ENCODE results near the gene G6PC1. TPM values are rescaled to one million over a fixed set of nuclear protein-coding genes. Genes with fewer than 3 reads are reported as not detected.
"Not testable (repeated sequence)": the region's sequence is repeated elsewhere in the genome, so short reads cannot be mapped to it uniquely, and the experiment has no call there.

The G6PC1 gene
- total RNA-seq, 1 donor from 2014 or later, result not detected

DNA sequence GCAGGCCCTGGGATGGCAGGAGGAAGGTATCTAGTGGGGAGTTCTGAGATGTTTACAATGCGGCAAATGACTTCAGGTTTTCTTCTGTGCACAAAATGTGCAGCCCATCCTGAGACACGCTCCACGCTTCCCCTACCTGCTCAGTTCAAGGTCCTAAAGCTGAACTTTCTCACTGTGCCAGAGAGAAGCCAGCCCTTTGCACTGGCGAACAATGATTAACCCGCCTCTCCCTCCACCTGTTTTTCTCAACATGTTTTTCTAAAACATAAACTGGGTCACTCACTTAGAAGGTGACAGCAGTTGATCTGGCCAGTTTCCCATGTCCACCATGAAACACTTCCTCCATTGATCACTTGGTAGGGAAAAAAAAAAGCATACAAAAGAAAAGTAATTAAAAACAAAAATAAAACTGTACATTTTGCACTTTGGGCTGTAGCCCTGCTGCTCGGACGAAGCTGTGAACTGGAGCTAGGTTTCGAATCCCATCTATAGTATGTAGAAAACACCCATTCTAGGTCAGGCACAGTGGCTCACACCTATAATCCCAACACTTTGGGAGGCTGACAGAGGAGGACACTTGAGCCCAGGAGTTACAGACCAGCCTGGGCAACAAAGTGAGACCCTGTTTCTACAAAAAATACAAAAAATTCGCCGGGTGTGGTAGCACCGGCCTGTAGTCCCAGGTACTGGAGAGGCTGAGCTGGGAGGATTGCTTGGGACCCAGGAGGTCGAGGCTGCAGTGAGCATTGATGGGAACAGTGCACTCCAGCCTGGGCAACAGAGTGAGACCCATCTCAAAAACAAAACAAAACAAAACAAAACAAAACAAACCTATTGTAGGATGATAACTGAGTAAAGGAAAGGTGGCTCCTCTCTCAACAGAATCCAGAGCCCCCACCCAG, 6.1 kb upstream of the G6PC1 start:
- no peak for ATAC-seq

DNA sequence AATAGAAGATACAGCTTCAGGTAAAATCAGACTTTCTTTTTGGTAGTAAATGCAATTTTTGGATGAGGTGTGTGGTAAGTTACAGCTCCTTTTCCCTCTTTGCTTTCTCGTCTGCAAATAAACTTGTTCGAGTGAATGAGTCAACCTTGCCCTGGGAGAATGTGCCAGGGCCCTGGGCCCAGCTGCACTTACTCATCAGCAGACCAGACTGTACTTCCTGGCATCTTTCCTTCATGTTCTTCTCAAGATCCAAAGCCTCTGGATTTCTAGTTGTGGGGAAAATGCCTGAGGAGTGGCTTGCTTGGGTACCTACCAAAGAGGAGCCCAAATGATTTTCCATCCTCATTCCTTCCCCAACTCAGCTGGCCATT, 5.4 kb upstream of the G6PC1 start:
- intact Hi-C loops (cut with micrococcal nuclease), result no loop called here
- ATAC-seq (peak; percentile 21), DNase-seq (peak; percentile 63)

More for the DNA sequence above, 6.1 kb upstream of the G6PC1 start:
- DNase-seq, result no peak
- intact Hi-C loops (cut with micrococcal nuclease), result no loop called here

DNA sequence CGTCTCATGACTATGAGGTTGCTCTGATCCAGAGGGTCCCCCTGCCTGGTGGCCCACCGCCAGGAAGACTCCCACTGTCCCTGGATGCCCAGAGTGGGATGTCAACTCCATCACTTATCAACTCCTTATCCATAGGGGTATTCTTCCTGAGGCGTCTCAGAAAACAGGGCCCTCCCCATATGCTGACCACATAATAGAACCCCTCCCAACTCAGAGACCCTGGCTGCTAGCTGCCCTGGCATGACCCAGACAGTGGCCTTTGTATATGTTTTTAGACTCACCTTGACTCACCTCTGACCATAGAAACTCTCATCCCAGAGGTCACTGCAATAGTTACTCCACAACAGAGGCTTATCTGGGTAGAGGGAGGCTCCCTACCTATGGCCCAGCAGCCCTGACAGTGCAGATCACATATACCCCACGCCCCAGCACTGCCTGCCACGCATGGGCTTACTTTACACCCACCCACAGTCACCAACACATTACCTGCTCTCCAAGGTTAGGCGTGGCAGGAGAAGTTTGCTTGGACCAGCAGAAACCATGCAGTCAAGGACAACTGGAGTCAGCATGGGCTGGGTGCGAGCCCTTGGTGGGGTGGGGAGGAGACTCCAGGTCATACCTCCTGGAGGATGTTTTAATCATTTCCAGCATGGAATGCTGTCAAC, 2.3 kb upstream of the G6PC1 start:
- no peak for ATAC-seq
- intact Hi-C loops (cut with micrococcal nuclease), result no loop called here
- DNase-seq, result no peak

DNA sequence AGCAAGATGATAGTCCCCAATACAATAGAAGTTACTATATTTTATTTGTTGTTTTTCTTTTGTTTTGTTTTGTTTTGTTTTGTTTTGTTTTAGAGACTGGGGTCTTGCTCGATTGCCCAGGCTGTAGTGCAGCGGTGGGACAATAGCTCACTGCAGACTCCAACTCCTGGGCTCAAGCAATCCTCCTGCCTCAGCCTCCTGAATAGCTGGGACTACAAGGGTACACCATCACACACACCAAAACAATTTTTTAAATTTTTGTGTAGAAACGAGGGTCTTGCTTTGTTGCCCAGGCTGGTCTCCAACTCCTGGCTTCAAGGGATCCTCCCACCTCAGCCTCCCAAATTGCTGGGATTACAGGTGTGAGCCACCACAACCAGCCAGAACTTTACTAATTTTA, 618 bp upstream of the G6PC1 start:
- DNase-seq; ATAC-seq; intact Hi-C loops (cut with micrococcal nuclease): not testable (repeated sequence)

DNA sequence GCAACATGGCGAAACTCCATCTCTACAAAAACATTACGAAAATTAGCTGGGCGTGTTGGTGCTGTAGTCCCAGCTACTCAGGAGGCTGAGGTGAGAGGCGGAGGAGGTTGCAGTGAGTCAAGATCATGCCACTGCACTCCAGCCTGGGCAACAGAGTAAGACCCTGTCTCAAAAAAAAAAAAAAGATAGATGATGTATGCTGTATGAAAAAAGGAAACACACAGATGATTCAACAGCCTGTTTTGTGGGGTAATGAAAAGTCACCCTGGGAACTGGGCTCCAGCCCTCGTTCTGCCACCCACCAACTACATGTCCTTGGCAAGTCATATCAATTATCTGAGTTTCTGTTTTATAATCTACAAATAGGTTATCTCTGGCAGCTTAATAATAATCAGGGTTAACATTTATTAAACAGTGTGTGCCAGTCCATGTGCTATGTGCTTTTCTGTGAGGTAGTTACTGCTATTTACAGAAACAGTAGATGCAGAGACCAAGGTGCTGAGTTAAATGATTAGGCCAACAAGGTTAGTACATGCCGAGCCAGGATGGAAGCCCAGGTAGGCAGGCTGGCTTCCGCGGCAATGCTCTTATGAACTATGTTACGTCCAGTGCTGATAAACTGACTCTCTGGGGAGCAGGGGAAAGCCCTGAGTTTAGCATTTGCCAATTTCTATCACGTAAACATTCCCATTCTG, 1.1 kb downstream of the G6PC1 start:
- no peak for ATAC-seq
- intact Hi-C loops (cut with micrococcal nuclease), result no loop called here
- DNase-seq, result no peak

DNA sequence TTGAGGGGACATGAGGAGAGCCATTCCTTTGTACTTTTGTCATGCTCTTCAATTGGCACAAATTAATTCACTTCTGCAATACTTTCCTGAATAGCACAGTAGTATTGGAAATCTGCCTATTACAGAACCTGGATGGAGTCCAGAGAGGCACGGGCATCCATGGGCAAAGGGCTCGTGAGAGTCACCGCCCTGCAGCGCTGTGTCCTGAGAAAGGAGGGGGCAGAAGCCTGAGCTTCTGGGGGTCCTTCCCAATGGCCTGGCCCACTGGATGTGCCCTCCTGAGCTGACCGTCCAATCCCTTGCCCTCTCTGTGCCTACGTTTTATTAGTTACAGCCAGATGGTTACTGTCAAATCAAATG, 3.5 kb downstream of the G6PC1 start:
- ATAC-seq (no peak), DNase-seq (no peak)
- intact Hi-C loops (cut with micrococcal nuclease), result no loop called here

DNA sequence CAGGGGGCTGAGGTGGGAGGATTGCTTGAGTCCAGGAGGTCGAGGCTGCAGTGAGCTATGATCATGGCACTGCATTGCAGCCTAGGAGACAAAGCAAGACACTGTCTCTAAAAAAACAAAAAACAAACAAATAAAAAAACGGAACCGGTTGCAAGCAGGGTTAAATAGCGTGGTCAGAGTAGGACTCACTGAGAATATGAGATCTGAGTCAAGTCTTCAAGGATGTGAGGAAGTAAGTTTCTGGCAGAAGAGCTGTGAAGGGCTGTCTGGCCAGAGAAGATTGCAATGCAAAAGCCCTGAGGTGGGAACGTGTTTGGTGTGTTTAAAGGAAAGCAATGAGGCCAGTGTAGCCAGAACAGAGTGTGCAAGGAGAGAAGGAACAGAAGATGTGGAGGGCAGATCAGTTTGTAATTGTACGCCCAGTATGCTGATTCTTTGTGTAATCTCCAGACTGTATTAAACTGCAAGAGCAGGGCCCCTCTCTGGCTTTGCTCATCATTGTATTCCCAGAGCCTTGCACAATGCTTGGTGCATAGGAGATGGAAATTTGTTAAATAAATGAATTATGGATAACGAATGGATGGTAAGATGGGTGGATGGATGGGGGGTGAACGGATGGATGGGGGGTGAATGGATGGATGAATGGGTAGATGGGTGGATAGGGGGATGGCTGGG, 6.3 kb downstream of the G6PC1 start:
- intact Hi-C loops (cut with micrococcal nuclease), result no loop called here
- DNase-seq (no peak), ATAC-seq (no peak)

DNA sequence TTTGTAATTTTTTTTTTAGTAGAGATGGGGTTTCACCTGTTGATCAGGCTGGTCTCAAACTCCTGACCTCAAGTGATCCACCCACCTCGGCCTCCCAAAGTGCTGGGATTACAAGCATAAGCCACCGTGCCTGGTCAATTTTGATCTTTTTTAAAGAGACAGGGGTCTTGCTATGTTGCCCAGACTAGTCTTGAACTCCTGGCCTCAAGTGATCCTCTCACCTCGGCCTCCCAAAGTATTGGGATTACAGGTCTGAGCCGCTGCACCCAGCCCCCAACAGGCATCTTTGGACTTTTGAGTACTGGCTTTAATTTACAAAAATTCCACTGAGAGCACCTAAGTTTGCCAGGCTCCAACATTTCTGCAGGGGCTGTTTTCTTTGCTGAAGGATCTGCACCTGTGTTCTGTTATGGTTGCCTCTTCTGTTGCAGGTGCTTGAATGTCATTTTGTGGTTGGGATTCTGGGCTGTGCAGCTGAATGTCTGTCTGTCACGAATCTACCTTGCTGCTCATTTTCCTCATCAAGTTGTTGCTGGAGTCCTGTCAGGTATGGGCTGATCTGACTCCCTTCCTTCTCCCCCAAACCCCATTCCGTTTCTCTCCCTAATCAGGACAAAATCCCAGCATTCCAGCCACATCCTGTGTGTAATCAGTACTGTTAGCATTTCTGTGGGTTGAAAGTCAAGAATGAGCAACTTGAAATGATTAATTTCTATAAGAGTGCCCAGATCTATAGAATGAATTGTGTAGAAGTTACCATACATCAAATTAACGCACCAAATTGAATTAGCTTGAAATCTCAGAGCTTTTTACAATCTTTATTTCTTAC, 8.5 kb downstream of the G6PC1 start:
- ATAC-seq (no peak), DNase-seq (no peak)
- intact Hi-C loops (cut with micrococcal nuclease), result no loop called here

DNA sequence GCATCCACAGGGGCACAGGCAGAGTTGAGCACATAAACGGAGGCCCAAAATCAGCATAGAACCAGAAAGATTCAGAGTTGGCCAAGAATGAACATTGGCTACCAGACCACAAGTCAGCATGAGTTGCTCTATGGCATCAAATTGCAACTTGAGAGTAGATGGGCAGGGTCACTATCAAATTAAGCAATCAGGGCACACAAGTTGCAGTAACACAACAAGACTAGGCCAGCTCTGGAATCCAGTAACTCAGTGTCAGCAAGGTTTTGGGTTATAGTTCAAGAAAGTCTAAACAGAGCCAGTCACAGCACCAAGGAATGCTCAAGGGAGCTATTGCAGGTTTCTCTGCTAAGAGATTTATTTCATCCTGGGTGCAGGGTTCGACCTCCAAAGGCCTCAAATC, 12.9 kb downstream of the G6PC1 start:
- ATAC-seq (no peak), DNase-seq (no peak)
- intact Hi-C loops (cut with micrococcal nuclease), result no loop called here

DNA sequence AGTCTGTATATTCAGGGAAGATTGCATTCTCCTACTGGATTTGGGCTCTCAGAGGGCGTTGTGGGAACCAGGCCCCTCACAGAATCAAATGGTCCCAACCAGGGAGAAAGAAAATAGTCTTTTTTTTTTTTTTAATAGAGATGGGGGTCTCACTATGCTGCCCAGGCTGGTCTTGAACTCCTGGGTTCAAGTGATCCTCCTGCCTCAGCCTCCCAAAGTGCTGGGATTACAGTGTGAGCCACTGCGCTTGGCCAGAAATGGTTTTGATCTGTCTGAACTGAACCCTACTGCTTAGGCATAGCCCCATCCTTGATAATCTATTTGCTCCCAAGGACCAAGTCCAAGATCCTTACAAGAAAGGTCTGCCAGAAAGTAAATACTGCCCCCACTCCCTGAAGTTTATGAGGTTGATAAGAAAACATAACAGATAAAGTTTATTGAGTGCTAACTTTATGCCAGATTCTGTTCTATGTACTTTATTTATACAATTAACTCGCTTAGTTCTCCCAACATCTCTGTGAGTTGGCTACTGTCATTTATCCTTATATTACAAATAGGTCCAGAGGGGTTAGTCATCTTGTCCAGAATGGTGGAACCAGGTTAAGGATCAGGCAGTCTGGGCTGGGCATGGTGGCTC, 13.5 kb downstream of the G6PC1 start:
- no peak for DNase-seq
- intact Hi-C loops (cut with micrococcal nuclease), result no loop called here
- no peak for ATAC-seq

DNA sequence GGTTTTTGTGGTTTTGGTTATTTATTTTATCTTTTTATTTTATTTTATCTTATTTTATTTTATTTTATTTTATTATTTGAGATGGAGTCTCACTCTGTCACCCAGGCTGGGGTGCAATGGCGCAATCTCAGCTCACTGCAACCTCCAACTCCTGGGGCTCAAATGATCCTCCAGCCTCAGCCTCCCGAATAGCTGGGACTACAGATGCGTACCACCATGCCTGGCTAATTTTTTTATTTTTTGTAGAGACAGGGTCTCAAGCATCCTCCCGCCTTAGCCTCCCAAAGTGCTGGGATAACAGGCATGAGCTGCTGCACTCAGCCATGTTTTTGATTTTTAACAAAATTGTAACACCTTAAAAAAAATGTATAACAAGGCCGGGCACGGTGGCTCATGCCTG, 14.7 kb downstream of the G6PC1 start:
- intact Hi-C loops (cut with micrococcal nuclease); ATAC-seq; DNase-seq: not testable (repeated sequence)

DNA sequence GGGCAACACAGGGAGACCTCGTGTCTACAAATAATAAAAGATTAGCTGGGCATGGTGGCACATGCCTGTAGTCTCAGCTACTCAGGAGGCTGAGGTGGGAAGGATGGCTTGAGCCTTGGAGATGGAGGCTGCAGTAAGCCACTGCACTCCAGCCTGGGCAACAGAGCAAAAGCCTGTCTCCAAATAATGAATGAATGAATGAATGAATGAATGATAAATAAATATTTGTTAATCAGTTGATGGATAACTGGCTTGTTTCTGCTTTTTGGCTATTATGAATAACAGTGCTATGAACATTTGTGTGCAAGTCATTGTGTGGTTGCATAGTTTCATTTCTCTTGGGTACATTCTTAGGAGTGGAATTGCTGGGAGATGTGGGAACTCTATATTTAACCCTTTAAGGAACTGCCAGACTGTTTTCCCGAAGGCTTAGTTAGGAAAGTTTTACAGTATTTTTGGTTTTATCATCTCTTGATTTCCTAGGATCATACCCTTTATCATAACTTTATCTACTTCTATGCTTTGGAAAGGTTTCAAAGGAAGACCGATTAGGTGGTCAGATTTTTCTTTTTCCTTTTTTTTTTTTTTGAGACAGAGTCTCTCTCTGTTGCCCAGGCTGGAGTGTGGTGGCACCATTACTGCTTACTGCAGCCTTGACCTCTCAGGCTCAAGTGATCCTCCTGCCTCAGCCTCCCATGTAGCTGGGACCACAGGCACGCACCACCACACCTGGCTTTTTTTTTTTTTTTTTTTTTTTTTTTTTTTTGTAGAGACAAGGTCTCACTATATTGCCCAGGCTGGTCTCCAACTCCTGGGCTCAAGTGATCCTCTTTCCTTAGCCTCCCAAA, 16.0 kb downstream of the G6PC1 start:
- intact Hi-C loops (cut with micrococcal nuclease); ATAC-seq; DNase-seq: not testable (repeated sequence)

DNA sequence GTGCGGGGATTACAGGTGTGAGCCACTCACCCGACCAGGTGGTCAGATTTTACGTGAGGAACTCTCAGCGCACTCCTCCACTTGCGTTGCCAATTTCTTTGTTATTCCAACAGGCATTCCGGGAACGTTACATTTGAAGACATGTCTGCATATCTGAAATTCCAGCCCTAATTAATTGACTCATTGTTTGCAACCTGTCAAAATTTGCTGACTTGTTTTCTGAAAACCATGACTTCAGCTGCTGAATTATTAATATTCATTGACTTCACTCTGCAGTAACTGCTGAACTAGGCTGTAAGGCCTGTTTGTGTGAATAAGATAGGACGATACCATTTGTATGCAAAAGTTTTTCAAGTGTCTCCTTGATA, 16.6 kb downstream of the G6PC1 start:
- intact Hi-C loops (cut with micrococcal nuclease), result no loop called here
- ATAC-seq (no peak), DNase-seq (no peak)

DNA sequence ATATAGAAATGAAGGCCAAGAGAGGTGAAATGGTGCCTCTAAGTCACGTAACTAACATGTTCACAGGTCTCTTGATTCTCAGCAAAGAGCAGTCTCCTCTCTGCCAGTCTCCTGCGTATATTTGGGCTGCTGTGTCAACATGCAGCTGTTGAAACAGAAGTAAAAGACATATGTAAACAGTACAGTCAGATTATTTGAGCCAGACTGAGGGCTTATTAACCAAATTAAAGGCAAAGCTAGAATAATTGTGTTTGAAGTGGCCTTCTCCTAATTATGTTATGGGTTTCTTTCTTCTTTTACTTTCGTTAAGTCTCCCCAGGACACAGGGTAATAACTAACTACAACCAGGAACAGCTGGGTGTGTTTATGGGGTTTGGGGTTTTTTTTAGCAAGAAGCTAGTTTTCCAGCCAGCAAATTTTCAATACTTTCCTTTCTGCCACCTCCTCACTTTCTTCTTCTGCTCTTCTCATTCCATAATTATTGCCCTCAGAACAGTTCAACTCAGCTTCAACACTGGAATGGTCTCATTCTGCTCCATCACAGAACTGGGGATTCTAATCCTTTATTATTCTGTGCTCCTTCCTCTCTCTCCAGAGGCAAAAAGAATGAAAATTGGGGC, 18.4 kb downstream of the G6PC1 start:
- ATAC-seq (no peak), DNase-seq (no peak)
- intact Hi-C loops (cut with micrococcal nuclease), result no loop called here

DNA sequence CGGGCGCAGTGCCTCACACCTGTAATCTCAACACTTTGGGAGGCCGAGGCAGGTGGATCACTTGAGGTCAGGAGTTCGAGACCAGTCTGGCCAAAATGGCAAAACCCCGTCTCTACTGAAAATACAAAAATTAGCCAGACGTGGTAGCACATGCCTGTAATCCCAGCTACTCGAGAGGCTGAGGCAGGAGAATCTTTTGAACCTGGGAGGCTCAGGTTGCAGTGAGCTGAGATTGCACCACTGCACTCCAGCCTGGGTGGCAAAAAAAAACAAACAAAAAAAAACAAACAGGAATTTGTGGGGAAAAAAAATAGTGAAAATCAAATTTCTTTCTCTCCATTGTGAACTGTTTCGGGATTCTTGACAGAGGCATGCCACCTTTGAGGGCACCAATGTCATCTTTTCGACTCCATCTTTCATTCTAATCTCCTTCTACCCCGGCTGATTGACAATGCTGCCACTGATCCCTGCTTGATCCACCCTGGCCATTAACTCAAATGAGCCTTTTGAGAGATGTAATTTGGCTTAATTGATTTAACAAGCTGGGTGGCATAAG, 19.0 kb downstream of the G6PC1 start:
- intact Hi-C loops (cut with micrococcal nuclease); DNase-seq; ATAC-seq: not testable (repeated sequence)

DNA sequence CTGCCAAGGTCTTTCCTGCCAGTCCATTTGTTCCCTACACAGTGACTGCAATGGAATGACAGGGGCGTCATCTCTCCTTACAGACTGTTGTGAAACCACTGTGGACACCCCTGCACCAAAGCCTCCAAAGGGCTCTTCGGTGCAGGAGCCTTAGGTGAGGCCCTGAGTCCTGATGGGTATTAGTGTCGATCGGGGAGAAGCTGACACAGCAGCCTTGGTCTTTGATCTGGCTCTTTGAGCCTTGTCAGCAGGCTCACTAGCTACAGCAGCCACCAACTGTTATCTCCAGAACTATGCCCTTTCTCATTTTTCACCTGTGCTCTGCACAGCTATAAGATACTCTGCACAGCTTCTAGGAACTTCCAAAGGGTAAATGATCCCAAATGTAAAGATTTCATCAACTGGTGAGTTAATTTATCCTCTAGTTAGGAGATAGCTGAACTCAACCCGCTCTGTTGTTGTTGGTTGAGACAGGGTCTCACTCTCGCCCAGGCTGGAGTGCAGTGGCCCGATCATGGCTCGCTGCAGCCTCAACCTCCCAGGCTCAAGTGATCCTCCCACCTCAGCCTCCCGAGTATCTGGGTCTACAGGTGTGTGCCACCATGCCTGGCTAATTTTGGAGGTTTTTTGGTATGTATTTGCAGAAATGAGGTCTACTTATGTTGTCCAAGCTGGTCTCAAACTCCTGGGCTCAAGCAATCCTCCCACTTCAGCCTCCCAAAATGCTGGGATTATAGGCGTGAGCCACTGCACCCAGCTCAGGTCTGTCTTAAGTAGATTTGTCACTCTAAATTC, 19.7 kb downstream of the G6PC1 start:
- DNase-seq (no peak), ATAC-seq (no peak)
- intact Hi-C loops (cut with micrococcal nuclease), result no loop called here

All from left ventricle myocardium superior (tissue), 1 donor.